ENCODE data around the gene ZNF594.
"Not testable (repeated sequence)": the region's sequence is repeated elsewhere in the genome, so short reads cannot be mapped to it uniquely, and the experiment has no call there.

ZNF594 gene

GRCh38 chr17:5191541-5192417 is at the start of gene ZNF594:
Gene ZNF594, minus strand, starts transcription at chr17:5191868. Its CDS starts 7,612 bp downstream, at chr17:5184256.
- TF ChIP-seq, protein P1, sequence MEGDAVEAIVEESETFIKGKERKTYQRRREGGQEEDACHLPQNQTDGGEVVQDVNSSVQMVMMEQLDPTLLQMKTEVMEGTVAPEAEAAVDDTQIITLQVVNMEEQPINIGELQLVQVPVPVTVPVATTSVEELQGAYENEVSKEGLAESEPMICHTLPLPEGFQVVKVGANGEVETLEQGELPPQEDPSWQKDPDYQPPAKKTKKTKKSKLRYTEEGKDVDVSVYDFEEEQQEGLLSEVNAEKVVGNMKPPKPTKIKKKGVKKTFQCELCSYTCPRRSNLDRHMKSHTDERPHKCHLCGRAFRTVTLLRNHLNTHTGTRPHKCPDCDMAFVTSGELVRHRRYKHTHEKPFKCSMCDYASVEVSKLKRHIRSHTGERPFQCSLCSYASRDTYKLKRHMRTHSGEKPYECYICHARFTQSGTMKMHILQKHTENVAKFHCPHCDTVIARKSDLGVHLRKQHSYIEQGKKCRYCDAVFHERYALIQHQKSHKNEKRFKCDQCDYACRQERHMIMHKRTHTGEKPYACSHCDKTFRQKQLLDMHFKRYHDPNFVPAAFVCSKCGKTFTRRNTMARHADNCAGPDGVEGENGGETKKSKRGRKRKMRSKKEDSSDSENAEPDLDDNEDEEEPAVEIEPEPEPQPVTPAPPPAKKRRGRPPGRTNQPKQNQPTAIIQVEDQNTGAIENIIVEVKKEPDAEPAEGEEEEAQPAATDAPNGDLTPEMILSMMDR (IDR thresholded peaks at IDR 0.05; ENCODE audit: borderline replicate concordance, control extremely low read depth, extremely low read depth, insufficient read depth, missing control alignments) = peak; percentile 91
- in situ Hi-C loops (cut with MboI; ENCODE audit: low sequenced_read_pairs, unreplicated experiment) = no loop called here
- DNase-seq (ENCODE audit: low spot score) = peak; percentile 99

DNA sequence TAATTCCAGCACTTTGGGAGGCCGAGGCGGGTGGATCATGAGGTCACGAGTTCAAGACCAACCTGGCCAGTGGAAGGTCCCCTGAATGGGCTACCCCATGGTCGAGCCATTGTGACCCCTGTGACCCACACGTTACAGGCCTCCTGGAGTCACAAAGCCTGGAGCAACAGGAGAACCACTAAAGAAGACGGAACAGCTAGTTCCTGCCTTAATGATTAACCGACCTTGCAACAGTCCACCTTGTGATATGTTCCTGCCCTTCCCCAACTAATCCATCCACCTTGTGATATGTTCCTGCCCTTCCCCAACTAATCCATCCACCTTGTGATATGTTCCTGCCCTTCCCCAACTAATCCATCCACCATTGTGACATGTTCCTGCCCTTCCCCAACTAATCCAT is 48.1 kb upstream of the ZNF594 start:
- DNase-seq (ENCODE audit: low spot score); in situ Hi-C loops (cut with MboI; ENCODE audit: low sequenced_read_pairs, unreplicated experiment): not testable (repeated sequence)

GRCh38 chr17:5238333-5238732 is 46.7 kb upstream of the ZNF594 start:
- no peak for DNase-seq (ENCODE audit: low spot score)
- TF ChIP-seq, protein P1 (IDR thresholded peaks at IDR 0.05; ENCODE audit: borderline replicate concordance, control extremely low read depth, extremely low read depth, insufficient read depth, missing control alignments) = no peak
- in situ Hi-C loops (cut with MboI; ENCODE audit: low sequenced_read_pairs, unreplicated experiment) = no loop called here

- TF ChIP-seq, protein P1 (IDR thresholded peaks at IDR 0.05; ENCODE audit: borderline replicate concordance, control extremely low read depth, extremely low read depth, insufficient read depth, missing control alignments) = peak; percentile 63
- in situ Hi-C loops (cut with MboI; ENCODE audit: low sequenced_read_pairs, unreplicated experiment) = no loop called here
- DNase-seq (ENCODE audit: low spot score) = no peak
Observed at GRCh38 chr17:5237541-5238016, 45.9 kb upstream of the ZNF594 start.

DNA sequence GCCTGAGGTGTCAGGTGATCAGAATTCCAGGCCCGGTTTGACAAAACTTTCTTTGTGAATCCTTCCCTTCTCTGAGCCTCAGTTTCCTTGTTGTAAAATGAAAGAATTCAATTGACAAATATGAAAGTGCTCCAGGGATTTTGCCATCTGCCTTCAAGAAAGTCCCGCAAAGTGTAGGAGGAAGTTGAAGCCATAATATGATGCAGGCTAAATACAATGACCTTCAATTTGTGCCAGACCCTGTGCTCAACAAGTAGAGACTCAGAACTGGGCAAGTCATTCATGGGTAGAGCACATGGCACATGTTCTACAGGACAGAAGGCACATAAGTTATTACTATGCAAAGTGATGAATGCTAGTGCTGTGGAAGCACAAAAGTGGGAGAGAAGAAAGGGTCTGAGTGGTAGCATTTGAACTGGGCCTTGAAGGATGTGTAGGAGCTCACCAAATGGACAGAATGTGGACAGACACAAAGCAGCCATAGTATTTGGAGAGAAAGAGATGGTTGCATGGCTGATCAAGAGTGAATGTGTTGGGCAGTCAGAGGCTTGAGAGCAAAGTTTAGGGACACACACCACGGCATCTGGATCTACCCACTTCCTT is 45.4 kb upstream of the ZNF594 start:
- TF ChIP-seq, protein P1 (IDR thresholded peaks at IDR 0.05; ENCODE audit: borderline replicate concordance, control extremely low read depth, extremely low read depth, insufficient read depth, missing control alignments) = no peak
- DNase-seq (ENCODE audit: low spot score) = no peak
- in situ Hi-C loops (cut with MboI; ENCODE audit: low sequenced_read_pairs, unreplicated experiment) = no loop called here

- peak; percentile 74 for DNase-seq (ENCODE audit: low spot score)
- in situ Hi-C loops (cut with MboI; ENCODE audit: low sequenced_read_pairs, unreplicated experiment) = no loop called here
- TF ChIP-seq, protein P1 (IDR thresholded peaks at IDR 0.05; ENCODE audit: borderline replicate concordance, control extremely low read depth, extremely low read depth, insufficient read depth, missing control alignments) = no peak
Observed at GRCh38 chr17:5234645-5235576, 43.2 kb upstream of the ZNF594 start, which contains the start of gene SCIMP. Gene SCIMP, minus strand, starts transcription at chr17:5234860. Its CDS starts 105 bp downstream, at chr17:5234755.

GRCh38 chr17:5233492-5233891 is 41.8 kb upstream of the ZNF594 start:
- in situ Hi-C loops (cut with MboI; ENCODE audit: low sequenced_read_pairs, unreplicated experiment); DNase-seq (ENCODE audit: low spot score): not testable (repeated sequence)

Data from GM13976 (cell line).